GM18499 (cell line): ENCODE results near the gene CD1D.
"Not testable (repeated sequence)": the region's sequence is repeated elsewhere in the genome, so short reads cannot be mapped to it uniquely, and the experiment has no call there.

ENCODE experiments used
- ATAC-seq: cut with Tn5 transposase; IDR thresholded peaks from one replicate; pipeline ENCODE4 v1.9.1; 2021; ENCODE audit warnings: moderate number of reproducible peaks; ENCODE audit not compliant: insufficient read depth, unreplicated experiment

CD1D gene

GRCh38 chr1:158175915-158176314 lies 4.8 kb upstream of the CD1D start:
- ATAC-seq = not testable (repeated sequence)

- no peak for ATAC-seq
Measured at GRCh38 chr1:158176399-158176798, 4.3 kb upstream of the CD1D start.

GRCh38 chr1:158176849-158177699 lies 3.6 kb upstream of the CD1D start:
- ATAC-seq = not testable (repeated sequence)

GRCh38 chr1:158177700-158178450 lies 2.8 kb upstream of the CD1D start:
- no peak for ATAC-seq

- no peak for ATAC-seq
Measured at GRCh38 chr1:158179301-158180041, 1.2 kb upstream of the CD1D start.

- ATAC-seq = no peak
Measured at GRCh38 chr1:158181577-158181922, 855 bp downstream of the CD1D start.

- ATAC-seq = no peak
Measured at GRCh38 chr1:158185770-158186169, 5.1 kb downstream of the CD1D start.

- ATAC-seq = no peak
Measured at GRCh38 chr1:158186180-158186579, 5.5 kb downstream of the CD1D start.

- ATAC-seq = no peak
Measured at GRCh38 chr1:158188611-158189010, 7.9 kb downstream of the CD1D start.

- ATAC-seq = no peak
Measured at GRCh38 chr1:158189624-158190023, 8.9 kb downstream of the CD1D start.

- ATAC-seq = no peak
Measured at GRCh38 chr1:158191299-158191698, 10.6 kb downstream of the CD1D start.

- ATAC-seq = no peak
Measured at GRCh38 chr1:158196461-158196860, 15.8 kb downstream of the CD1D start.

GRCh38 chr1:158199849-158200248 lies 19.2 kb downstream of the CD1D start:
- no peak for ATAC-seq

- no peak for ATAC-seq
Measured at GRCh38 chr1:158200527-158200926, 19.8 kb downstream of the CD1D start.

- no peak for ATAC-seq
Measured at GRCh38 chr1:158203693-158204457, 23.2 kb downstream of the CD1D start.

GRCh38 chr1:158204458-158204827 lies 23.7 kb downstream of the CD1D start:
- ATAC-seq = no peak

GRCh38 chr1:158208586-158209116 lies 28.0 kb downstream of the CD1D start:
- no peak for ATAC-seq

- ATAC-seq = no peak
Measured at GRCh38 chr1:158212320-158212719, 31.6 kb downstream of the CD1D start.

- not testable (repeated sequence) for ATAC-seq
Measured at GRCh38 chr1:158223445-158223844, 42.8 kb downstream of the CD1D start.
